Activated CD8-positive, alpha-beta memory T cell treated with anti-CD3 and anti-CD28 coated beads, Interleukin-2, amount 50 U/mL, for 4 hours (primary cell): ENCODE measurements around the gene KAZN.

Experiments used
- DNase-seq: peaks from one replicate; pipeline ENCODE4 v3.0.0-alpha.2; 2020

The KAZN gene

DNA sequence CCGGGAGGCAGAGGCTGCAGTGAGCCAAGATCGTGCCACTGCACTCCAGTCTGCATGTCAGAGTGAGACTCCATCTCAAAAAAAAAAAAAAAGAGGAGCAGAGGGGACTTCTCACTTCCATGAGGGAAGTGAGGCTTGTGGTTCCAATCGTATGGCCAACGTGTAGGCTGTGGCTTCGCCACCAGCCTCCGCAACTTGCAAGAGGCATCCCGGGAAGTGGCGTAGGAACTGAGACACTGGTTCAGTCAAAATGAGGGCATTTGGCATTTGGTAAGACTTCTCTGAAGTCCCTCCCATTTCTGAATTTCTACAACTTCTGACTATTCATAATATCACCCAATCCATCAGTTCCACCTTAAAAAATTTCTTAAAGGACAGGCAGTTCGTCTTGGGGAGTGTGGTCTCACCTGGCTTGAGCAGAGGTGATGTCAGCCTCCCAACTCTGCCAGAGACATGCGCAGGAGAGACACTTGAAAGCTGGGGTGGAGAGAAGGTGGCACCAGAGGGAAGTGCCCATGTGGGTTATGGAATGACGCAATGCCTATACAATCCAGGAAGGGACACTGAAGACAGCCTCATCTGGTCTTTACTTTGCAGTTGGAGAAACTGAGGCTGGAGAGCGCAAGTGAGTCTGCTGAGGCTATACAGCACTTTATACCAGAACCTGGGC, 17.2 kb downstream of the KAZN start:
- DNase-seq = no peak

DNA sequence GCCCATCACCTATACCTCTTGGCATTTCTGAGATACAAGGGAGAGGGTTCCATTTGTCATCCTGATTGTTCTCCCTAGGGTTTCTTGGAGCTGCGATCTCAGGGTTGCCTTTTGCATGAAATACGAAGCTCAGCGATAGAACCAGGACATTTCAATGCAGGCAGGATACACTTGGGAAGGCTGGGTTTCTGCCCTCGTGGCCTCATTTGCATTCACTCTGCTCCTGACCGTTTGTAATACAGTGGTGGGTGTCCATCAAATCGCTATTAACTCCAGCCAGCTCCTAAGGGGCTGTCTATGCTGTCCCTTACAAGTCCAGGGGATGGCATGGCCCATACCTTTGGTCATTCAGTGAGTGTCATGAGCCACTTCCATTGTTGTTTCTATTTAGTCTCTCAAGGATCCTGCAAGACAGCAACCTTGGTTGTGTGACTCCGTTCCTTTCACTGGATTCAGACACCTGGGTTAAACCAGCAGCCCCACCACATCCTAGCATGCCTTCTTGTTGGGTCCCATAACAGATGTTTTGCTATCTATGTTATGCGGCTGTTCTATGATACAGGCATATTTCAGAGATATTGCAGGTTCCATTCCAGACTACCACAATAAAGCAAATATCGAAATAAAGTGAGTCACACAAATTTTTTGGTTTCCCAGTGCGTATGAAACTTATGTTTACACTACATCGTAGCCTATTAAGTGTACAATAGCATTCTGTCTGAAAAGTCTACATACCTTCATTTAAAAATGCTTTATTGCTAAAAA, 18.3 kb downstream of the KAZN start:
- no peak for DNase-seq

DNA sequence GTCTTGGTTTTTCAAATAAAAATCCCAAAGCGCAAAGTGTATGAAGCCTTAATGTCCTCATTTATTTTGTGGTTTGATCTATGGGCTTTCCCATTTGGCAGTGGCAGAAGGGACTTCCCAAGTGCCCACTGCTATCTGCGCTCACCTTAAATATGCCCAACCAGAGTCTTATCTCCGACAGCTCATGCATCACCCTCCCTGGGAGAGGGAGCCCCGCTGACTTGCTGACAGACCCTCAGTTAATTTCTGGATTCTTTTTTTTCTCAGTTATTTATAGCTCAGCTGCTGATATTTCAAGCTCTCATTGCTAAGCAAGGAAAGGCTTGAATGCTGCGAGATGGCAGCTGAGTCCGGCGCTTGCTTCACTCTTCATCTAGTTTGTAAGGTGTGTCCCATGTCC, 19.3 kb downstream of the KAZN start:
- DNase-seq = no peak

DNA sequence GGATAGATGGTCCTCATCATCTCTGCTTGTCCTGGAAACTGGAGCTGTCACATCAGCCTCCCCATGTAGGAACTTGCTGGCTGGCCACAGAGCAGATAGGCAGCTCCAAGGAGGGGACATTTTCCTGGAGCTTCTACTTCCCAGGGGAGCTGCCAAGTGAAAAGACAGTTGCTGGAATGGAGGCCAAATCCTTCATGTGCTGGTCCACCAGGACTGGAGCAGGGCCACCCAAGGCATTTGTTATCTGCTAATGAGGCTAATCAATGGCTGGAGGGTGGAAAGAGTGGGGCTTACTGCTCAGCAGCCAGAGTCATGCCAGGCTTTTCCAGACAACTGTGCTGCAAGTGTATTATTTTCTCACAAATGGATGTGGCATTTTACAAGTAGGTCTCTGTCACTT, 22.5 kb downstream of the KAZN start:
- DNase-seq = no peak

DNA sequence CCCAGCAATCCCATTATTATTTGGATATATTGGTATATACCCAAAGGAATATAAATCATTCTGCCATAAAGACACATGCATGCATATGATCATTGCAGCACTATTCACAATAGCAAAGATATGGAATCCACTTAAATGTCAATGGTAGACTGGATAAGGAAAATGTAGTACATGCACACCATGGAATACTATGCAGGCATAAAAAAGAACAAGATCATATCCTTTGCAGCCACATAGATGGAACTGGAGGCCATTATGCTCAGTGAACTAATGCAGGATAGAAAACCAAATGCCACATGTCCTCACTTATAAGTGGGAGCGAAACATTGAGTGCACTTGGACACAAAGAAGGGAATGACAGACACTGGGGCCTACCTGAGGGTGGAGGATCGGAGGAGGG, 24.6 kb downstream of the KAZN start:
- no peak for DNase-seq

GRCh38 chr1:14624941-14625340, 26.5 kb downstream of the KAZN start:
- DNase-seq = no peak

GRCh38 chr1:14625572-14625971, 27.1 kb downstream of the KAZN start:
- no peak for DNase-seq

DNA sequence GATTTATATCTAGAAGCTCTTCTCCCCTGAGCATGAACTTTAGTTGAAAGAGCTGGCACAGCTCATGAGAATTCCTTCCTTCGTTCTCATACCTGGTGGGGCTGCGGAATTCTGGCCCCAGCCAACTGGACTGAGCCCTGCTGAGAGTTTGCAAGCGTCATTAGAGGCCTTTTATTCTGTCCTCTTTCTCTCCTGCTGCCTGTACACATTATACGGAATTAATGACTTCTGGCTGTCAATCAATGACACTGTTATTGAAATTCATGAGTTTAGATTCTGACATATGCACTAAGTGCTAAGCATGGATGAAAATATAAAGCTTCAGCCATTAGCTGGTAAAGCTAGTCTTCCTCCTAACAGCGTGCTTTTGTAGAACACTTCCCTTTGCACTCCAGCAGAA, 27.5 kb downstream of the KAZN start:
- no peak for DNase-seq

DNA sequence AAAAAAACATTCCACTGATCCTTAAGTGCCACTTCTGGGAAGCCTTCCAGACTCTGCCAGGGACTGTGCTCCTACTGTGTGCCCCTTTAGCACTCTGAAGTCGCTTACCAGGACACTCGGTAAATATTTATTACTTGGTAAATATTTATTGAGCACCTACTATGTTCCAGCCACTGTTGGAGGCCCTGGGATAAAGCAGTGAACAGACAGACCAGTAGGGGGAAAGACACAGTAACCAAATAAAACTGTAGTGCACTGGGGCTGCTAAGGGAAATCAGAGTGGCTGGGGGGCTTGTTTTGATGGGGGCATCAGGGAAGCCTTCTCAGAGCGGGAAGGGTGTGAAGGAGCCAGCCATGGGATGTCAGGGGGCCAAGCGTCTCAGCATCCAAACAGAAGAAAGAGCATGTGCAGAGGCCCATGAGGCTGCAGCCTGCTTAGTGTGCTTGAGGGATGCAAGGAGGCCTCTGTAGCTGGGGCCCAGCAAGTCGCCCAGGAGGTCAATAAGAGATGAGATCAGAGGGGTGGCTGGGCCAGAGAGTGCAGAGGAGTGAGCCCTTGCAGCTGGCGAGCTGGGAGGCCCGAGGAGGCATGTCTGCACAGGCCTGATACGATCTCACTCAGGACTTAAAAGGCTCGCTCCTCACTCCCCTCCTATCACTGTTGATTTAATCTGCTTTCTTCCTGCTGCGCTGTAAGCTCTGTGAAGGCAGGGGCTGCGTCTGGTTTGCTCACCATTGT, 28.6 kb downstream of the KAZN start:
- no peak for DNase-seq

DNA sequence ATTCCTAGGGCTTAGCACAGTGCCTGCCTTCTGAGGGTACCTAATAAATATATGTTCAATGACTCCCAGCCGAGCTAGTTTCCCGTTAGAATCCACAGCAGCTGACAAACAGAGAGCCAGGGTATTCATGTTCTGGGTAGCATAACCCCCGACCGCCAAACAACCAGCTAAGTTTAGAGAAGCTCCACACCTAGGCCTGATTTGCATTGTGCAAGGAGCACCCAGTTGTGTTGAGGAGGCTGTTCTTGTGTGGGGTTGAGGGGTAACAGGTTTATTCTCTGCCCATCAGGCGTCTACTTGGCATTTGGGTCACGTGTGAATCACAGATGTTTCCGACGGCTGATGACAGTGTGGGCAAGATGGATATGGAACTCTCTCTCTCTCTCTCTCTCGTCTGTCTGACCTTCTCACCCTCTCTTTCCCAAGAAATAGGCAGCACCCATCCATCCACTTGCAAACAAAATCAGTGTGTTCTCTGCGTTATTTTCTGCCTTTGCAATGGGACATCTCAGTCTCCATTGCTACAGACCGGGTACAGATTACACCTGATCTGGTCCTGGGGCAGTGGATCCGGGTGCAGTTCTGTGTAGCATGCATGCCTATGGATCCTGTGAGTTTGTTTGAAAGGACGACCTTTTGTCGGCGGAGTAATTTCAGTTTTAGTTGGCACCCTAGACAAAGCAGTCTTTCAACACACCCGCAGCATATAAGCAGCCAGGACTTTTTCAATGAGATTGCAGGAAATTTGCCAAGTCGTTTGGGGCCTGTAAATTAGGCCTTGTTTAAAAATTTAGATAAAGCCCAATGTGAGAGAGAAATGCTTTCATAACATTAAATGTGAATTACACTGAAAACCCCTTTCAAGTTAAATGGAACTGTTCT, 29.4 kb downstream of the KAZN start:
- no peak for DNase-seq

GRCh38 chr1:14629363-14630014, 31.0 kb downstream of the KAZN start:
- no peak for DNase-seq

GRCh38 chr1:14630986-14631385, 32.5 kb downstream of the KAZN start:
- DNase-seq = no peak

GRCh38 chr1:14631421-14631820, 32.9 kb downstream of the KAZN start:
- no peak for DNase-seq

DNA sequence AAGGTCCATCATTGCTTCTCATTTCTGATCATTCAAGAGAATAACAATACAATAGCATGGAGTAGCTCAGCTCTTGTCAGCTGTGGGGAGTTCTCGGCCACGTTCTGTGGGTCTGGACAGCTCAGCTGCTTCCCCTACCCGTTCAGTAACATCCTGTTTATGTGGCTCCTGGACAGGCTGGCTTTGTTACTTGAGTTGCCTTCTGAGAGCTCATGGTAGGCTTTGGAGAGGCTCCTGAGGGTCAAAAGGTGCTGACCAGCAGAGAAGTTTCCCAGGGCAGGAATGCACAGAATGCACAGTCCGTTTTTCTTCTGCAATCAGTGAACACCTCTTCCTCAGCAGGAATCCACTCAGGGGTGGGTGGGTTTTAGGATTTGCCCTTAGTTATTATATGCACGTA, 36.0 kb downstream of the KAZN start:
- no peak for DNase-seq

DNA sequence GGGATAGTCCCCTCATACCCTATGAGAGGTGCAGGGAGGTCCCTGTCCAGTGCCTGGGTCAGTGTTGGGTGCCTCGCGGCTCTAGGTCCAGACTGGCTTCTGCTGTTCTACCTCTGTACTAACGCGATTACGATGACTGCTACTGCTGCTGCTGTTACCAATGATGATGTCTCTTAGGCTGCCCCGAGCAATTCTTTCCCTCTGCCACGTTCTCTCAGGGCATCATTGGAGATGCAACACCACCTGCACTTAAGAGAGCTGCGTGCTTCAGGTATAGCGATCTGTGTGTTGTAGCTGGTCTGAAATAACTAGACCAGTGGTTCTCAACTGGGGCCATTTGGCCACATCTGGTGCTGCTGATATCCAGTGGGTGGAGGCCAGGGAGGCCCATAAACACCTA, 36.9 kb downstream of the KAZN start:
- DNase-seq = no peak

DNA sequence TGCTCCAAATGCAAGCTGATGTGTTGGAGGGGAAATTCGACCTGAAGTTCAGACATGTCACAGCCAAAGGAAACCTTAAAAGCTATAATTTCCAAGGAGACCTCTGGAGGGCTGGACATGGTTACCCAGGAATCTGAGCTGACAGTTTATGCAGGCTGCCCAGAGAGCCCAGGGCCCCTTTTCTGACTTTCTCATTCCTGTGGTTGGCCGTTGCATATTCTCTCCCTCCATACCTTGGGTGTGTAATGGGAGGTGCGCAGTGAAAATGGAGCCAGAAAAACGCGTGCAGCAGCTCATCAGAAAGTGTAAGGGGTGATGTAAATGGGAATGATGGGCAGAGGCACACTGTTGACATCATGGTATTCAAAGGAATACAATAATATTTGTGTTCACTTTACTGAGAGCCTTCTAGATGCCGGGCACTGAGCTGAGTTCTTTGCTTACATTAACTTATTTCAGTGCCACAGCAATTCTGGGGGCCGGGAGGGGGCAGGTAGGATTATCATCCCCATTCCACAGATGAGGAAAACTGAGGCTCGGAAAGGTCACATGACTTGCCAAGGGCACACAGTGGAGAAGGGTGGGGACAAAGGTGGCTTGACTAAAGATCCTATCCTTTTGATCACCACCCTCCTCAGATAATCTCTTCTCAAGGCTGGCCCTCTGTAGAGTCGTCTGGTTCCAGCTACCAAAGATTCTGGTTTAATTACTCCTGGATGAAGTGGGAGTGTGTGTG, 38.6 kb downstream of the KAZN start:
- DNase-seq = no peak

GRCh38 chr1:14639291-14640050, 41.0 kb downstream of the KAZN start:
- DNase-seq = no peak

GRCh38 chr1:14642712-14643111, 44.2 kb downstream of the KAZN start:
- no peak for DNase-seq

DNA sequence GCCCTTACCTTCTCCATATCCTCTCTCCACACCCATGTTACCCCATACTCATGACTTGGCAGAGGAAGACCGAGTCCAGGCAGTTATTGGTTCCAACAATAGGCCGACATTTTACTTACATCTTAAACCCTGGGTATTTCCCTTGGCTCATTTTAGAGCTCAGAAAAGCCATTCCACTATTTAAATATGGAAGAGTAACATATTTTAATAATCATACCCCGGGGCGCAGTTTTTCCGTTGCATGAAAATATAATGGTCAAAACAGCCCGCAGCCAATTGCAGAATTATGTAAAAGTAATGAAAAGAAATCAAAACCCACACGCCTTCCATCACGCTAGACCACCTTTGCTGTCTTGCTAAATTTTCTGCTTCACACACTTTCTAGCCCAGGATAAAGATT, 48.5 kb downstream of the KAZN start:
- no peak for DNase-seq

DNA sequence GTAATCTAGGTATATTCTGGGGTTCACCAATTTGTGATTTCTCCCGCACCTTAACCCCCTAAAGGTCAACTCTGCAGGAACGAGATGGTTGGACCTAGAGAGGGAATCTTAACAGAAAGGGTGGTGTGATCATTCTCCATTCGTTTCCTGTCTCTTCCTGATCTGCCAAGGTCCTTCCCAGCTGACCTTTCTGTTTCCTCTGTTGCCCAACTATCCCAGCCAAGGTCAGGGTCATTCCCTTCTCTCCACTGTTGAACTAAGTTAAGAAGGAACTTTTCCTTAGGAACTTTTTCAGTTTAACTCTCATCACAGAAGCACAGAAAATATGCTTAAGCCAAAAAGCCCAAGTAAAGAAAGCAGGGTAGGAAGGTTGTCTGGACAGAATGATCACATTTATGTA, 49.3 kb downstream of the KAZN start:
- no peak for DNase-seq

- DNase-seq = no peak
Measured at GRCh38 chr1:14648391-14648790, 49.9 kb downstream of the KAZN start.
